Endothelial cell (in vitro differentiated cells): ENCODE results near the gene BLVRB. TPM values are rescaled to one million over a fixed set of nuclear protein-coding genes. Genes with fewer than 3 reads are reported as not detected.
"Not testable (repeated sequence)": the region's sequence is repeated elsewhere in the genome, so short reads cannot be mapped to it uniquely, and the experiment has no call there.

ENCODE experiments used
- DNase-seq: peaks from one replicate; pipeline ENCODE4 v3.0.0; 2021; ENCODE audit warnings: low spot score
- H3K27ac Mint-ChIP-seq: one replicate; pipeline ENCODE4 v1.8.0; 2021; ENCODE audit warnings: mixed read lengths, inconsistent platforms; ENCODE audit not compliant: unreplicated experiment
- H3K27me3 Mint-ChIP-seq: one replicate; pipeline ENCODE4 v1.8.0; 2021; ENCODE audit warnings: mild to moderate bottlenecking, moderate library complexity, mixed read lengths, inconsistent platforms; ENCODE audit not compliant: unreplicated experiment
- H3K36me3 Mint-ChIP-seq: one replicate; pipeline ENCODE4 v1.8.0; 2021; ENCODE audit warnings: mild to moderate bottlenecking, low read depth, mixed read lengths, inconsistent platforms; ENCODE audit not compliant: unreplicated experiment
- H3K4me1 Mint-ChIP-seq: one replicate; pipeline ENCODE4 v1.8.0; 2021; ENCODE audit warnings: mild to moderate bottlenecking, mixed read lengths, inconsistent platforms; ENCODE audit not compliant: unreplicated experiment
- H3K4me3 Mint-ChIP-seq: one replicate; pipeline ENCODE4 v1.8.0; 2021; ENCODE audit warnings: mild to moderate bottlenecking, mixed read lengths, inconsistent platforms; ENCODE audit not compliant: unreplicated experiment
- H3K9me3 Mint-ChIP-seq: one replicate; pipeline ENCODE4 v1.8.0; 2021; ENCODE audit warnings: mixed read lengths, inconsistent platforms; ENCODE audit not compliant: unreplicated experiment
- total RNA-seq: library from RNA; stranded (reverse); fragmentation: NEBNext Ultra II Directional; extraction: Animal tissue kit (Norgen Biotek cat#: 25700); gene quantifications from one replicate; pipeline ENCODE4 v1.2.1, GENCODE V29; 2021; ENCODE audit not compliant: unreplicated experiment
- TF ChIP-seq, protein P1 (sequence below): fragments of 200-600 bp; sonication (generic); IDR thresholded peaks from one replicate; pipeline ENCODE4 v1.5.0; 2021; ENCODE audit warnings: antibody characterized with exemption; ENCODE audit not compliant: unreplicated experiment

BLVRB gene
- total RNA-seq, 1 donor from 2014 or later: 17.5 TPM

- Mint-ChIP-seq H3K27ac (no peak overlapping the region), H3K27me3 (peaks cover 14% of the 10 kb centered on the region), H3K36me3 (peaks cover 4% of the 10 kb centered on the region), H3K4me3 (peak overlapping the region; percentile 81), H3K9me3 (no peaks in the 10 kb centered on the region), H3K4me1 (peaks cover 10% of the 10 kb centered on the region)
- TF ChIP-seq, protein P1, sequence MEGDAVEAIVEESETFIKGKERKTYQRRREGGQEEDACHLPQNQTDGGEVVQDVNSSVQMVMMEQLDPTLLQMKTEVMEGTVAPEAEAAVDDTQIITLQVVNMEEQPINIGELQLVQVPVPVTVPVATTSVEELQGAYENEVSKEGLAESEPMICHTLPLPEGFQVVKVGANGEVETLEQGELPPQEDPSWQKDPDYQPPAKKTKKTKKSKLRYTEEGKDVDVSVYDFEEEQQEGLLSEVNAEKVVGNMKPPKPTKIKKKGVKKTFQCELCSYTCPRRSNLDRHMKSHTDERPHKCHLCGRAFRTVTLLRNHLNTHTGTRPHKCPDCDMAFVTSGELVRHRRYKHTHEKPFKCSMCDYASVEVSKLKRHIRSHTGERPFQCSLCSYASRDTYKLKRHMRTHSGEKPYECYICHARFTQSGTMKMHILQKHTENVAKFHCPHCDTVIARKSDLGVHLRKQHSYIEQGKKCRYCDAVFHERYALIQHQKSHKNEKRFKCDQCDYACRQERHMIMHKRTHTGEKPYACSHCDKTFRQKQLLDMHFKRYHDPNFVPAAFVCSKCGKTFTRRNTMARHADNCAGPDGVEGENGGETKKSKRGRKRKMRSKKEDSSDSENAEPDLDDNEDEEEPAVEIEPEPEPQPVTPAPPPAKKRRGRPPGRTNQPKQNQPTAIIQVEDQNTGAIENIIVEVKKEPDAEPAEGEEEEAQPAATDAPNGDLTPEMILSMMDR: no peak
- DNase-seq: no peak
Observed at GRCh38 chr19:40465025-40465556, 454 bp downstream of the BLVRB start.

- TF ChIP-seq, protein P1: peak; percentile 88
- peak overlapping the region; percentile 81 for H3K4me3 Mint-ChIP-seq
- H3K9me3 Mint-ChIP-seq: no peaks in the 10 kb centered on the region
- H3K36me3 Mint-ChIP-seq: peaks cover 4% of the 10 kb centered on the region
- peaks cover 14% of the 10 kb centered on the region for H3K27me3 Mint-ChIP-seq
- H3K4me1 Mint-ChIP-seq: peaks cover 10% of the 10 kb centered on the region
- peak; percentile 86 for DNase-seq
- no peak overlapping the region for H3K27ac Mint-ChIP-seq
Observed at GRCh38 chr19:40464059-40465024, 1.2 kb downstream of the BLVRB start.

DNA sequence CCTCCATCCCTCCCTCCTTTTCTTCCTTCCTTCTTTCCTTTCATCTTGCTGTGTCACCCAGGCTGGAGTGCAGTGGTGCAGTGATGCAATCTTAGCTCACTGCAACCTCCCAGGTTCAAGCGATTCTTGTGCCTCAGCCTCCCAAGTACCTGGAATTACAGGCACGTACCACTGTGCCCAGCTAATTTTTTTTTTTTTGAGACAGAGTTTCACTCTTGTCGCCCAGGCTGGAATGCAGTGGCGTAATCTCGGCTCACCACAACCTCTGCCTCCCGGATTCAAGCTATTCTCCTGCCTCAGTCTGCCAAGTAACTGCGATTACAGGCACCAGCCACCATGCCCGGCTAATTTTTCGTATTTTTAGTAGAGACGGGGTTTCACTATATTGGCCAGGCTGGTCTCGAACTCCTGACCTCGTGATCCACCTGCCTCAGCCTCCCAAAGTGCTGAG is 1.9 kb downstream of the BLVRB start:
- not testable (repeated sequence) for H3K9me3 Mint-ChIP-seq, H3K27ac Mint-ChIP-seq, H3K4me1 Mint-ChIP-seq, H3K4me3 Mint-ChIP-seq, DNase-seq, H3K36me3 Mint-ChIP-seq
- H3K27me3 Mint-ChIP-seq: peaks cover 14% of the 10 kb centered on the region

DNA sequence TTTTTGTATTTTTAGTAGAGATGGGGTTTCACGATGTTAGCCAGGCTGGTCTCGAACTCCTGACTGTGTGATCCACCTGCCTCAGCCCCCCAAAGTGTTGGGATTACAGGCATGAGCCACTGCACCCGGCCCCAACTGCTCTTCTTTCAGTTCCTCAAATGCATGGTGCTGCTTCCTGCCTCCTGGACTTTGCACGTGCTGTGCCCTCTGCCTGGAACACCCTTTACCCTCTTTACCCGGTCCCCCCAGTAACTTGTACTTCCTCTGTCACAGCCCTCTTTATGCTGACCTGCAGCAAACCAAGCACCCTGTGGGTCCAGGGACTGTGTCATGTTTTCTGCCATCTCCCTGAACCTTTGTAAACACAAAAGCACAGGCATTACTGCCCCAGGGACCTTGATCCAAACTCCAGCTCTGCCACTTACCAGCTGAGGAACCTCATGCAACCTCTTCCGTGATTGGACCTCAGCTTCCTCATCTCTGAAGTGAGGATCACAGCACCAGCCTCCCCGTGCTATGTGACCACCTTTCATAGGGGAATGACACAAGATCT is 3.8 kb downstream of the BLVRB start:
- Mint-ChIP-seq H3K4me1 (peaks cover 10% of the 10 kb centered on the region), H3K27me3 (peaks cover 6% of the 10 kb centered on the region), H3K4me3 (no peak overlapping the region), H3K36me3 (peaks cover 4% of the 10 kb centered on the region), H3K9me3 (no peaks in the 10 kb centered on the region), H3K27ac (no peak overlapping the region)
- TF ChIP-seq, protein P1: no peak
- no peak for DNase-seq

DNA sequence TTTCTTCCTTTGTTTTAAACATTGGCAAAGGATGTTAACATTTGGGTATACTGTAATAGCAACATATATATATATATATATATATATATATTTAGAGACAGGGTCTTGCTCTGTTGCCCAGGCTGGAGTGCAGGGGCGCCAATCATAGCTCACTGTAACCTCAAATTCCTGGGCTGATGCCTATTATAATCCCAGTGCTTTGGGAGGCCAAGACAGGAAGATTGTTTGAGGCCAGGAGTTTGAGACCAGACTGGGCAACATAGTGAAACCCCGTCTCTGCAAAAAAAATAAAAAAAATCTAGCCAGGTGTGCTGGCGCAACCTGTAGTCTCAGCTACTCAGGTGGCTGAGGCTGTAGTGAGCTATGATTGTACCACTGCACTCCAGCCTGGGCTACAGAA is 5.4 kb downstream of the BLVRB start:
- Mint-ChIP-seq H3K27me3 (peaks cover 2% of the 10 kb centered on the region), H3K4me3 (no peak overlapping the region), H3K36me3 (no peaks in the 10 kb centered on the region), H3K4me1 (no peaks in the 10 kb centered on the region), H3K27ac (no peak overlapping the region), H3K9me3 (no peaks in the 10 kb centered on the region)
- no peak for DNase-seq
- TF ChIP-seq, protein P1: no peak
